KOPT-K1 (cell line): ENCODE data around the gene KIDINS220.

Source experiments
- H3K27ac ChIP-seq: fragments of 200-600 bp; sonication (generic); 2 replicates; pipeline ENCODE4 v1.5.1; 2016; ENCODE audit warnings: antibody characterized with exemption, mild to moderate bottlenecking, low read depth, low read length; ENCODE audit not compliant: poor library complexity, severe bottlenecking
- H3K36me3 ChIP-seq: fragments of 200-600 bp; sonication (generic); 2 replicates; pipeline ENCODE4 v1.5.1; 2017; ENCODE audit warnings: antibody characterized with exemption, mild to moderate bottlenecking, low read length, moderate library complexity; ENCODE audit not compliant: insufficient read depth
- H3K9me3 ChIP-seq: fragments of 200-600 bp; sonication (generic); 2 replicates; pipeline ENCODE4 v1.5.1; 2017; ENCODE audit warnings: antibody characterized with exemption, low read length, mild to moderate bottlenecking; ENCODE audit not compliant: insufficient read depth, poor library complexity, severe bottlenecking

Gene KIDINS220

DNA sequence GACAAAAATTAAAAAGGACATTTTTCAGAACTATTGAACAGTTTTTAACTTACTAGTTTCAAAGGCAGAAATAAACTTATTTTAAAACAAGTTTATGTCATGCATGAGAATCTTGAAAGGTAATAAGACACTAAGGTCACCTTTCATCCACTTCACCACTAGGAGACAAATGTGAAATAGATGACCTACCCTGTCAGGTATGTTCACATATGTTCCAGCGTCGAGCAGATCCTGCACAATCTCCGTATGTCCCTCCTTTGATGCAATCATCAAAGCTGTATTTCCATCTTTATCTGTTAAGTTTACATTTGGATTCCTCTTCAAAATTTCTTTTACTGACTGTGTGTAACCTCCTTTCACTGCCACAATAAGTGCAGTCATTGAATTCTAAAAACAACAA is 34.7 kb downstream of the KIDINS220 start:
- no peak overlapping the region for H3K27ac ChIP-seq
- no peaks in the 10 kb centered on the region for H3K9me3 ChIP-seq
- H3K36me3 ChIP-seq = peaks cover 88% of the 10 kb centered on the region

DNA sequence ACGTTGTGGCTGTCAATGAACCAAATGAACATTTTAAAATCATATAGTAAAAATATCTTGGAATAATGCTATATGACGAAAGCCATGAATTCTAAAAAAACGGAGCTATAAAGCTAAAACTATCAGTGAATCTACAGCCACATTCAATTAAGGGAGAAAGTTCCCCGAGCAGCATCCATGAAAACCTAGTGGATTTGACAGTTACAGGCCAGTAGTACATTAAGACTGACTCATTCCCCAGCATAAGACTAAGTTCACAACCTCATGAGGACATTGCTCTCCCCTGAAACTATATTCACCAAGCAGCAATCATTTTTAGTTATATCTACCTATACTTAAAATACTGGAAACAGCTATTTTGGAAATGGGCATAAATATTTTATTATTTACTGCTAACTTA is 36.6 kb downstream of the KIDINS220 start:
- Histone ChIP-seq H3K27ac (no peak overlapping the region), H3K36me3 (peaks cover 89% of the 10 kb centered on the region), H3K9me3 (no peaks in the 10 kb centered on the region)

DNA sequence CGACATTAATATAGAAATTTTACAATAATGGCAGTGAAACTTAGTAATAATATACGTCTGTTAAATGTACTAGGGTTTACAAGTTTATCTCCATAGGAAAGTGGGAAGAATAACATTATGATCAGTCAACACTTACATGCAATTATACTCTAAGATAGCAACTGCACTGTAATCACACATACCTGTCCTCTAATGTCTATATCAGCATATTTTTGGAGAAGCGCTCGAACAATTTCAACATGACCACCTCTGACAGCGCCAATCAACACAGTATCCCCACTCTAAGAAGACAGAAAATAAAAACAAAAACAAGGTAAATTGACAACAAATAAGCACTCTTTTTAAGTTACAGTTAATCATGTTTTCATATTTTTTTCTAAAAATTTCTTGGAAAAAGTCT is 37.2 kb downstream of the KIDINS220 start:
- Histone ChIP-seq H3K27ac (no peak overlapping the region), H3K36me3 (peaks cover 89% of the 10 kb centered on the region), H3K9me3 (no peaks in the 10 kb centered on the region)

DNA sequence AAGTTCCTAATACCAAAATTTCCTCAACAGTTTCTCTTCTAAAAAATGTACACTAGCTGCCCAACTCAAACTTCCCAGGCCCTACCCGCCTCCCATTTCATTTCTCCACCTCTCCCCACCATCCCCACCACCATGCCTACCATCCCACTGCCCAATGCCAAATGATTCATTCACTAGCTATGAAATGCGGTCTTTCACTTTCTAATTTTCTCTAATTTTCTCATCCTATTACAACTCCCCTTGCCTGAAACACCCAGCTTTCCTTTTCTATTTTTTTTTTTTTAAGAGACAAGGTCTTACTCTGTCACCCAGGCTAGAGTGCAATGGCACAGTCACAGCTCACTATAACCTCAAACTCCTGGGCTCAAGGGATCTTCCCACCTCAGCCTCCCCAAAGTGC is 38.4 kb downstream of the KIDINS220 start:
- Histone ChIP-seq H3K27ac (no peak overlapping the region), H3K36me3 (peaks cover 91% of the 10 kb centered on the region), H3K9me3 (no peaks in the 10 kb centered on the region)

DNA sequence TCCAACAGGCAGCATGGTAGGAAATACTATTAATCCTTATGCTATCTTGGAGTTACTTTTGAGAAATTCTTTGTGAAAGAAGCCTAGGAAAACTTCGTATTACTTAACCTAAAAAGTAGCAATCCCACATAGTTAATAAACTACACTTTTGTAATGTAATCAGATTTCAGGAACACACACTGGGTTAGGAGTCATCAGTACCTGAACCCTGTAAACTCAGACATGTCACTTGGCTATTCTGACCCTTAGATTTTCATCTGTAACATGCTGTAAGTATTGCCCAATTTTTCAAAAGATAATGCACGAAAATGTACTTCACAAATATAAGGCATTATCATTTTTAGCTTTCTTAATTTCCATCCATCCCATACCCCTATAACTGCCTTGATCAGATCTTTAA is 39.0 kb downstream of the KIDINS220 start:
- Histone ChIP-seq H3K36me3 (peaks cover 90% of the 10 kb centered on the region), H3K27ac (no peak overlapping the region), H3K9me3 (no peaks in the 10 kb centered on the region)

DNA sequence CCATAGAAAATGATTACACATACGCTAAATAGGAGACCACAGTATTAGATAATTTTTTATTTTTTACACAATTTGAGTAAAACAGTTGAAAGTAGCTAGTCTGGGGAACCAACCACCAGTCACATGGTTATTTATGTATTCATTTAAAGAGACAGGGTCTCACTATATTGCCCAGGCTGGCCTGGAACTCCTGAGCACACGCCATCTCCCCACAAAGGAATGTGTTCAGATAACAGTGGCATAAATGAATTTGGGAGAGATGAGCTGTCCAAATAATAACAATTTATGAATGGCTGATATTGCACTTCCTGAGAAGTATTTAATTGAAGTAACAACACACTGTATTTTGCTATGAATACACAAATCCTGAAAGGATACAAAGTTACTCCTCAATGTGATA is 39.7 kb downstream of the KIDINS220 start:
- Histone ChIP-seq H3K9me3 (no peaks in the 10 kb centered on the region), H3K36me3 (peaks cover 90% of the 10 kb centered on the region), H3K27ac (no peak overlapping the region)

DNA sequence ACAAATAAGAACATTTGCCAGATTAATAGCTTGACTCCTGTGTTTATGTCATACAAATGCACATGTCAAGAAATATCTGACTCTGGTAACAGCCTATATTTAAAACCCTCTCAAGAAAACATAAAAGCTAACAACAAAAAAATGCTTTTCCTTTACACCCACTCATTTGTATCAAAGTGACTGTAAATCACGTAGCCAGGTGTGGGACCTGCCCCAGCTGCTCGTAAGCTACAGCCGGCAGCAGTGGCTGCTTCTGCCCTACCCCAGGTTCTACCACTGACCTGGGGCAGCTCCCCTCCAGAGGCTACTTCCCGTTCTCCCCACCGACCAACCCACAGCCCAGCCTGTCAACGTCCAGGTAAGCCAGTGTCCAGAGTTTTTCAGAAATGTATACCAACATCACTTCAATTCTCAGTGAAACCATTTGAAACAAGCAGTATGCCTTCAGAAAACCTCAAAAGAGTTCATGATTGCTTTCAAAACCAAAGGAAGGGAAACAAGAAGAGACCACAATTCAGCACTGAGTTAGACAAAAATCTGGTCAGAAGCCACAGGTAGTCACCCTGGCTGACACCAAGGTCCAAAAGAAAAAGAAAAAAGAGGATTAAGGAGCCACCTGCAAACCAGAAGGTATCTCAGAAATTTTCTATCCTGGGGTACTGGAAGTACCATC is 40.4 kb downstream of the KIDINS220 start:
- H3K27ac ChIP-seq = no peak overlapping the region
- H3K36me3 ChIP-seq = peaks cover 89% of the 10 kb centered on the region
- no peaks in the 10 kb centered on the region for H3K9me3 ChIP-seq

DNA sequence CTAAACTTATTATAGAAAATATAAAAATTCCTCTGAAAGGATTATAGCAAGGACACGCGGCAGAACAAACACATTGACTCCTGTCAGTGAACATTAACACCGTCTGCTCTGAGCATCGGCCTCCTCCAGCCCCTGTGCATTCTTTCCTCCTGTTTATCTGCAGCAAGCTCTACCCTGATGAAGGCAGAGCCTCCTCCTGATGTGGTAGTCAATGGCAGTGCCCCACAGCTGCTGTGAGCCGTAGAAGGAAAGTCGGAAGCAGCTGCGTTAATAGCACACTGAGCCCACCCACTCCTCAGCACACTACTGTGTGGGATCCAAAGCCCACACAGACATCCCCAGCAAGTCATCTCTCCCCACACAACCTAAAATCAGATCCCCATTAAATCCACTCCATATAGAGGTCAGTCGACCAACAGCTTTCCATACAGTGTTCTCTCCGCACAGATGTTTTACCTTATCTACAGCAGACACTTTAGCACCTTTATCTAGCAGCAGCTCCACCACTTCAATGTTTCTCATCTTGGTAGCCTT is 41.0 kb downstream of the KIDINS220 start:
- Histone ChIP-seq H3K27ac (no peak overlapping the region), H3K9me3 (no peaks in the 10 kb centered on the region), H3K36me3 (peaks cover 84% of the 10 kb centered on the region)

DNA sequence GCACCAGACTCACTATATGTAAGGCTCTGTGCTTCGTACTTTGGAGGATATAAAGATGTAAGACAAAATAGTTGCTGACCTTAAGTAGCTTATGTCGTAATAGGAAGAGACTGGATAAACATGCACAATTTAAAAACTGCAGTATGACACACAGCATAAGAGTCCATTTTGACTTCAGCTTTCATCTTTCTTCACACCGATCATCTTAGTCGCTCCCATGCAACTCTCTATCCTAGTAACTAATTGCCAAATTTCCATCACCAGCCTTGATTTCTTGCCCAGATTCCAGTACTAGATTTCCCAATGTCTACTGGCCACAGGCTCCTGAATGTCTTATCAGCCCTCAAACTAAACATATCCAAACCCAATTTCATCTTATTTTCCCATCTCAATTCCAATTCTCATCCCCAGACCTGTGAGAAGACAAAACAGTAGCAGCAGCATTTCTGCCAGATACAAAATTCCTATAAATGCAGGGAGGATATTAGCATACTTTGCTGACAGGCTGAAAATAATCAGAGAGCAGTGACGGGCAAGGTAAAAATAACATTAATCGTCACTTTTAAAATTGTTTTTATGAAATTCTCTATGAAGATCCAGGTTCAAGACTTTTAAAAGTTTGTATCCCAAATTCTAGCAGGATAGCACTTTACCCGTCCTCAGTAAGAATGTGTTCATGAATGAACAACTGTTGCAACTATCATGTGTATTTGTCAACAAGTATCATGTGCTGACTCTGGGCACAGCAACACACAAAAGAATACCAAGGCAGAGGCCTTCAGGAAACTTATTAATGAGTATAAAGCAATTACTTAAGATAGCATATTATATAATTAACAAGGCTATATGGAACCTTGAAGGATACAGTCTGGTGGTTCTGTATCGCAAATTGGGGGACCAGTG is 42.2 kb downstream of the KIDINS220 start:
- H3K36me3 ChIP-seq = peaks cover 84% of the 10 kb centered on the region
- H3K9me3 ChIP-seq = no peaks in the 10 kb centered on the region
- H3K27ac ChIP-seq = no peak overlapping the region

DNA sequence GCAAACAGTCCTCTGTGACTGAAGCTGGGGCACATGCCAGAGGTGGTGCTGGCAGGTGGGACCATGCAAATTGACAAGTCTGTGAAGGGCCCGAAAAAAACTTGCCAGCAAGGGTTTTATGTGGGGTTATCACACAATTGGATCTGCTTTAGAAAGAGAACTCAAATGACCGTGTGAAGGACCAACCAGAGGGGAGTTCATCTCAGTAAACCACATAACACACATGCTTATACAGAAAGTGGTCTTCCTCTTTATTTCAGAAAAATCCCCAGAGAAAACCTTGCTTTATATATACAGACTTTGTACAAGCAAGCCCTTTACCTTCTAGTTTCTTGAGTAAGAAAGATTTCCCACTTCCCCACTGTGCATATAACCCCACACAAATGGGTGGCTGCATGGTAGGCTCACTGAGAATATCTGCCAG is 46.7 kb downstream of the KIDINS220 start:
- Histone ChIP-seq H3K9me3 (no peaks in the 10 kb centered on the region), H3K27ac (no peak overlapping the region), H3K36me3 (peaks cover 86% of the 10 kb centered on the region)

DNA sequence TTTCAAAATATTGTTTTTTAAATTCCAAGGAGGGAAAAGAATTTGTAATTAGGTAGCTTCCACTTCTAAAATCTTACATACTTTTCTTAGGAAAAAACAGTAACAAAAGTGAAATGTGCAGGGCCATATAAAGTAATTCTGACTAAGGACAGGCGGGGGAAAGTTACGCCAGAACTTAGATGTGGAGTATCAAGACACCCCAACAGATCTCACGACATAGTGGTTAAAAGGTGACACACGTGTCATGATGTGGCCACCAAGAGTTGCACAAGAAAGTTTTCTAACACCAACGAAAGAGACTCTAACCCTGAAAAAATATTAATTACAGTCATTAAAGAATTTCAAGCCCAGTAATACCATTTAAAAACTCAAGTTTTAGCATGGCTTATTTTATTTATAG is 51.0 kb downstream of the KIDINS220 start:
- H3K27ac ChIP-seq = no peak overlapping the region
- H3K9me3 ChIP-seq = no peaks in the 10 kb centered on the region
- H3K36me3 ChIP-seq = peaks cover 85% of the 10 kb centered on the region

DNA sequence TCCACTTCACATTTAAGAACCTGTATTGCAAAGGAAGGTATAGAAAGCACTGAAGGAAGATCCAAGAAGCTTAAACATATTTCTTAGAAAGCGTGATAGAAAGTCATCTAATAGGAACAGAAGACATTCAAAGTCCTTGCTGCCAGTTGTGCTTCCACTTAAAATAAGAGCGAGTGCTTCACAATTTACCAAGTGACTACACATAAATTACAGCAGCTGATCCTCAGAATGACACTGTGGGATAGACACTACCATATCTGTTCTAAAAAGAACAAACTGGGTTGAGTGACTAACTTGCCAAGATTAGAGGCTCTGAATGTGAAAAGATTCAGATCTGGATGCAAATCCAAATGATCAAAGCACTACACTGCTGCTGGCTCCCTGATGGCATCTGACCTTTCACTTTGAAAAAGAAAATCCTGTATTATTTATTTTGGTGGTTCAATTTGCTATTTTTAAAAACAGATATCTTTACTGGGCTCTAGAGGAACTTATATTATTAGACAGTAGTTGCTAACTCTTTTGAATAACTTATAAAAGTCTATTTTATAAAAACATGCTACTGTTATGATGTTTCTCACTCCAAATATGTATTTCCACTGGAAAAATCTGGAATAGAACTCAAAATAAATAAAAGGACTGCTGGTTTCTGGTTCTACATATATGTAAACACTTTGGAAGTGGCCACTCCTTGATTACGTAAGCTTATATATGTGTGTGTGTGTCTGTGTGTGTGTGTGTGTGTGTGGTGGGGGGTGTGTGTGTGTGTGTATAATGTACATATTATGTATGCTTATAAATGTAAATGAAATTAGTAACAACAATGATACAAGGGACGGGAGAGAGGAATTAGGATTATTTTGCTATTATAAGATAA is 57.4 kb downstream of the KIDINS220 start:
- H3K36me3 ChIP-seq = peaks cover 82% of the 10 kb centered on the region
- H3K27ac ChIP-seq = no peak overlapping the region
- H3K9me3 ChIP-seq = no peaks in the 10 kb centered on the region

DNA sequence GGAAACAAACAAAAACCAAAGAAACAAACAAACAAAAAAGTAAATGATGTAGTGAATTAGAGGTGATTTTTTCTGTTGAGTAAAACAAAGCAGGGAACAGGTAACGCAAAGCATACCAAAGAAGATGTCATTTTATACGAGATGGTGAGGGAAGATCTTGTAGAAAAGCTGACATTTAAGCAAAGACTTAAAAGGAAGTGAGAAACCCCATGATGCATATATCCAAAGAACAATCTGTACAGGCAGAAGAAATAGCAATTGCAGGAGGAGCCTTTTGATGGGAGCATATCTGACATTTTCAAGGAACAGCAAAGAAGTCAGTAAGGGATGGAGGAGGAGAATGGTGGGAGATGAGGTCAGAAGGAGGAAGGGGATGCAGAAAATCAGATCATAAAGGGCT is 63.0 kb downstream of the KIDINS220 start:
- Histone ChIP-seq H3K36me3 (peaks cover 64% of the 10 kb centered on the region), H3K27ac (no peak overlapping the region), H3K9me3 (no peaks in the 10 kb centered on the region)

DNA sequence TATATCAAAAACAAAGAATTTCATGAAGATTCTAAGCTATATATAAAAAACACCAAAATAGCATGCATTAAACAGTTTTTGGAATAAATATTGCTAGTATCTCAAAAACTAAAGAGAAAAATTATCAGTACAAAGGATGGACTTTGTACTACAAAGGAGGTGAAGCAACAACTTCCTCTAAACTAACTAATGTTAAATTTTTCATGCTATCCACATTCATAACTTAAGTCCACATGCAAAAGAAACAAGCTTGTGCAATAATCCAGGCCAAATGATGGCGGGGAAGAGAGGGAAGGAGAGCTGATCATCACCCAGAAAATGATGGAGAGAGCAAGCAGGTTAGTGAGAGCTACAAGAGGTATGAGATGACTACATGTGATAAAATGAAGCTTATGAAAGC is 70.1 kb downstream of the KIDINS220 start:
- H3K9me3 ChIP-seq = no peaks in the 10 kb centered on the region
- H3K36me3 ChIP-seq = peaks cover 43% of the 10 kb centered on the region
- H3K27ac ChIP-seq = no peak overlapping the region
